ENCODE results near the gene EXOC6B. TPM values are rescaled to one million over a fixed set of nuclear protein-coding genes. Genes with fewer than 3 reads are reported as not detected.

Gene EXOC6B
- total RNA-seq, 1 donor from 2014 or later: 7.7 TPM

DNA sequence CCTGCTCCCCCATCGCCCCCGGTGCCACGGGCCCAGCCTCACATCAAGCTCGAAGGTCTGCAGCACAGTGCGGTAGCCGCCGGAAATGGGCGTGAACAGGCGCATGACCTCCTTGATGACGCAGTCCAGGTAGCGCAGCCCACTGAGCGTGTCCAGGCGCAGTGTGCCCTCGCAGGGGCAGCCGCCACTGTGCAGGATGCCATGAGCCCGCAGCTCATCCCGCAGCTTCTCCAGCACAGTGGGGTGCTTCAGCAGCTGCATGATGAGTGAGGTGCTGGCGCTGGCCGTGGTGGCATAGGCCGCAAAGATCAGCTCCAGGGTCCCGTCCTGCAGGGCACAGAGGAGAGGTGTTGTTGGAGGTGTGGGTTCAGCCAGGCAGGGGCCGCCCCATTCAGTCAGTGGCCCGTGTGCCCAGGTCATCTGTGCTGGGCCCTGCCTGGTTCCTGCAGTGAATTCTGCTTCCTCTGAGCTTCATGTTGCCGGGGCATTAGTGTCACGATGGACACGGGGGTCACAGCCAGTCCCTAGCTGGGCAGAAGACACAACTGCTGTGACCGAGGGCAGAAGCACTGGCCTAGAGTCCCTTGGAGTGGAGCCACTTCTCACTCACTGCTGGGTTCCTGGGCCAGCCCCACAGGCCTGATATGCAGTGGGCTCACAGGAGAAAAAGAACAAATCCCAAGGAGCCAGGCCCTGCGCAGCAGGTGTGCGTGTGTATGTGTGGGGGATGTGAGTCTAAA, 692.7 kb downstream of the EXOC6B start:
- H3K4me3 ChIP-seq (ENCODE audit: low read depth, low read length): no peak overlapping the region
- TF ChIP-seq, protein P1, sequence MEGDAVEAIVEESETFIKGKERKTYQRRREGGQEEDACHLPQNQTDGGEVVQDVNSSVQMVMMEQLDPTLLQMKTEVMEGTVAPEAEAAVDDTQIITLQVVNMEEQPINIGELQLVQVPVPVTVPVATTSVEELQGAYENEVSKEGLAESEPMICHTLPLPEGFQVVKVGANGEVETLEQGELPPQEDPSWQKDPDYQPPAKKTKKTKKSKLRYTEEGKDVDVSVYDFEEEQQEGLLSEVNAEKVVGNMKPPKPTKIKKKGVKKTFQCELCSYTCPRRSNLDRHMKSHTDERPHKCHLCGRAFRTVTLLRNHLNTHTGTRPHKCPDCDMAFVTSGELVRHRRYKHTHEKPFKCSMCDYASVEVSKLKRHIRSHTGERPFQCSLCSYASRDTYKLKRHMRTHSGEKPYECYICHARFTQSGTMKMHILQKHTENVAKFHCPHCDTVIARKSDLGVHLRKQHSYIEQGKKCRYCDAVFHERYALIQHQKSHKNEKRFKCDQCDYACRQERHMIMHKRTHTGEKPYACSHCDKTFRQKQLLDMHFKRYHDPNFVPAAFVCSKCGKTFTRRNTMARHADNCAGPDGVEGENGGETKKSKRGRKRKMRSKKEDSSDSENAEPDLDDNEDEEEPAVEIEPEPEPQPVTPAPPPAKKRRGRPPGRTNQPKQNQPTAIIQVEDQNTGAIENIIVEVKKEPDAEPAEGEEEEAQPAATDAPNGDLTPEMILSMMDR (conservative IDR thresholded peaks at IDR 0.05; ENCODE audit: low read depth, low read length): no peak
- DNase-seq (ENCODE audit: low read depth): no peak

DNA sequence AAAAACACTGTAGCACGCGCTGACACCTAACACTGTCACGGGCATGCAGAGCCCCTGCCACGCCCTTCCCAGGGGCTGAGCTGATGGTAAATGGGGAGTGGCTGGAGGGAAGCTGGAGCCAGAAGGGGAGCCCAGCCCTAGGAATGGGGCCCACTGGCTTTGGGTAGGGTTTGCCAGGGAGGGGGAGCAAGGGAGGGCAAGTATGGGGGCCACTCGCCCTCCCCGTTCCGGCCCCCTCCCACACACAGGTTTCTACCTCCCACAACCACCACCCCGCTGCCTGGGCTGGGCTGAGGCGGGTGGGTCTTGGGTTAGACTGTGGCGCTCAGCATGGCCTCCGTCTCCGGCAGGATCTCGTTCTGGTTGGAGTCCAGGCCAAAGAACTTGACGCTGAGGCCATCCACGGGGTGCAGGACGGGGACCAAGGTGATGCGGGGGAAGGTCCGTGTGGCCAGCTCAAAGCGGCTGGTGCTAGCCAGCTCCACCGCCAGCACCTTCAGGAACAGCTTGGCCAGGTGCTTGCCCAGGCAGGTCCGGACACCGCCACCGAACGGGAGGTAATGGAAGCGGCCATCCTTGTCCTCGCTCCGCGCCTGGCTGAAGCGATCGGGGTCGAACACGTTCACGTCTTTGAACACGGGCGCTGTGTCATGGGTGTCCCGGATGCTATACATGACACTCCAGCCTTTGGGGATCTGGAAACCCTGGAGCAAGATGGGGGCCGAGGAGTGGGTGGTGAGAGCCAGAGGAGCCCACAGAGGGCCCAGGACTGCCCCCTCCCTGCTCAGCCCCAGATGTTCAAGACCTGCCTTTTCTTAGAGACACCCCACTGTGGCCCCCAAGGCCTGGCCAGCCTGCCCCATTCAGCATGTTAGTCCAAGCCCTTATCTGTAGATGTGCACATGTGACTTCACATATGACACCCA, 693.7 kb downstream of the EXOC6B start:
- TF ChIP-seq, protein P1 (conservative IDR thresholded peaks at IDR 0.05; ENCODE audit: low read depth, low read length): no peak

DNA sequence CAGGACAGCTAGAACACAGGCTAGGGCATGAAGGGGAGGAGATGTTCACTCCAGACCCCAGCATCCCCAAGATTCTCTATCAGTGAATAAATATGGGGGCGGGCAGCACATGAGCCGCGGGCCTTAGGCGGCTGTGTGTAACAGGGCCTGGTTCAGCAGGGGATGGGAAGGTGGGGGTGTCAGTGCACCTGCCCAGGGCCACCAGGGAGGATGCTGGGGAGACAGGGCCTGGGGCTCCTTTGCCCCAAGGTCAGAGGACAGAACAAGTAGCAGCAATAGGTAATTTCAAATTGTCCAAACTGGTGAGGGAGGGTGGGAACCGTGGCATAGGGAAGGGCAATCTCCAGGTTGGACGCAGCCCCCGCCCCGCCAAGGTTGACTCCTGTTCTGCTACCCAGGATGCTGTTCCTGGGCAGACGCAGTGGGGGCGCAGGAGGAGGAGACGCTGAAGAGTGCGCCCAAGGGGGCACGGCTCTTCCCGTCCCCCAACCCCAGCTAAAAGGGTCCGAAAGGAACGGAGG, 694.4 kb downstream of the EXOC6B start:
- no peak overlapping the region for H3K4me3 ChIP-seq (ENCODE audit: low read depth, low read length)
- no peak for DNase-seq (ENCODE audit: low read depth)

More for the DNA sequence above, 693.7 kb downstream of the EXOC6B start:
- no peak overlapping the region for H3K4me3 ChIP-seq (ENCODE audit: low read depth, low read length)
- no peak for DNase-seq (ENCODE audit: low read depth)

DNA sequence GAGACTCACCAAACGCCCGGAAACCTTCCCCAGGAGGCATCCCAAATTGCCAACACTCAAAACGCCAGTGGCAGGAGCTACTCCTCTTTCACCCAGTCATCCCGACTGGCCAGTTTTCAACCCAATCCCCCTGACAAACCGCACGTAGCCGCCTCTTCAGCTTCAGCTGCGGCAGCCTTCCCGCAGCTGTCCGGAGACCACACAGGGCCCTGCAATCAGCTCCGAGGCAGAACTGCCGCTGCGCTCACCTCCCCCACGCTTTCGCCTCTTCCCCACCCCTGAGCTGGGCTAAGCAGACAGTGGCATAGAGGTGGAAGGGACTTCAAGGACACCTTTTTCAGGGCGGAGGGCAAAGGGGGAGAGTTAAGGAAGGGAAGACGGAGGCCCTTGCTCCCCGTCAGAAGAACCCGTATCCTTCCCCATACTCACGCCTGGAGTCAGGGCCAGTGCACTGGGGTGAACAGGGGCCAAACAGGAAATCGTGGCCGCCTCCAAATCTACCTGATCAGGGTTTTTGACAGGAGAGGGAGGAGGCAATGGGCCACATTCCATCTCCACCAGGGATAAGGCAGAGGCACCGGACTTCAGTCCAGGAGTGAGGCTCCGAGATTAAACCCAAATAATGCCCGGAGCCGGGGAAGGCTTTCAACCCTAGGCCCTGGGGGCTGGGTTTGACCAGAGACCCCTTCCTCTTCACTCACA, 695.0 kb downstream of the EXOC6B start:
- no peak for DNase-seq (ENCODE audit: low read depth)
- H3K4me3 ChIP-seq (ENCODE audit: low read depth, low read length): no peak overlapping the region
- TF ChIP-seq, protein P1 (conservative IDR thresholded peaks at IDR 0.05; ENCODE audit: low read depth, low read length): no peak

More for the DNA sequence above, 694.4 kb downstream of the EXOC6B start:
- TF ChIP-seq, protein P1 (conservative IDR thresholded peaks at IDR 0.05; ENCODE audit: low read depth, low read length): no peak

DNA sequence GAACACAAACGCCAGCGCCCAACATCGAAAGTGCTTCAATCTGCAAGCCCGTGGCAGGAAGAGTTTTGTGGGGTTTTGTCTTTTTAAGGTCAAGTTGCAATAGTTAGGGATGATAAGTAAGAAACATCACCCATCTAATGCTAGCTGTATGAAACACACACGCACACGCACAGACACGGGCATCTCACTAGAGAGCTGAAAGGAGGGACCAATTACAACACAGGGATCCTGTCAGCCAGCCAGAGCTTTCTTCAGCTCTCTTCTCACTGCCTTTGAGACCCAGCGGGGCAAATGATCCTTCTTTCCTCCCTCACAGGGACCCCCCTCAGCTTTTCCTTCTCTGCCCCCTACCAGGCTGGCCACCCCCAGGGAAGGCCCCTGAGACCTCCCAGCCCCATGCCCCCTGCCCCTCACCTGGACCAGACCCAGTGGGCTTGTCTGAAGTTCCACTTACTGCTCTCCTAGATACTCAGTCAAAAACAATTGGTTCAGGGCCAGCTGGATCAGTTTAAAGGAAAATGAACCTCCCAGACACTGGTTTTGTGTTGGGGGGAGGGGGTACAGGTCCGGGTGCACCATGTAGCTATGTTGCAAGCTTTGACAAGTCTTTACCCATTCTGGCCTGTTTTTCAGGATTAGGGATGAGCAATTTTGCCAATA, 696.0 kb downstream of the EXOC6B start:
- DNase-seq (ENCODE audit: low read depth): no peak
- no peak overlapping the region for H3K4me3 ChIP-seq (ENCODE audit: low read depth, low read length)
- TF ChIP-seq, protein P1 (conservative IDR thresholded peaks at IDR 0.05; ENCODE audit: low read depth, low read length): no peak

DNA sequence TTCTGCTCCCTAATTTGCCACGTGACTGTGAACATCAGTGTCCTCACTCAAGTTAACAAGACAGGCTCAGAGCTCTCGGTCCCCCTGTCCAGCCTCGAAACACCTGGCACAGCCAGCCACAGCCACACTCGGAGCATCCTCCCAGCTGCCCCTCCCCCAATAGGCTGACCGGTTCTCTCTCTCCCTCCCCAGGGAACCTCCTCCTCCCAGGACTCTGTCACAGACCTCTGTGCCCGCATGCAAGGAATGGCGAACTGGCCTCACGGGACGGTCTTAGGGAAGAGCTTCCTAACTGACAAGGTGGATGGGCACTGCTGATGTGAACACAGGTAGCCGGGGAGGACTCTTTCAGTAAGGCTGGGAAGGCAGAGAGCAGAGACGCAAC, 697.0 kb downstream of the EXOC6B start:
- TF ChIP-seq, protein P1 (conservative IDR thresholded peaks at IDR 0.05; ENCODE audit: low read depth, low read length): no peak
- no peak overlapping the region for H3K4me3 ChIP-seq (ENCODE audit: low read depth, low read length)
- DNase-seq (ENCODE audit: low read depth): no peak

All from epithelial cell of proximal tubule (primary cell).